Peyer's patch (tissue), 4 donors: ENCODE measurements around the gene LCE1D.

Experiments
- CTCF ChIP-seq, 6 experiments: fragments of 450-650 bp in 4 of 6; fragments of 200-600 bp in 2 of 6; sonication (generic) in 1 of 6; IDR thresholded peaks; one replicate each; pipeline ENCODE4 v1.5.1; 2017 to 2019; ENCODE audit warnings: antibody characterized with exemption in 6 of 6, mild to moderate bottlenecking in 3 of 6, moderate library complexity in 1 of 6
- POLR2A ChIP-seq, 2 donors: fragments of 450-650 bp; IDR thresholded peaks; one replicate each; pipeline ENCODE4 v1.5.1; 2017; ENCODE audit warnings: antibody characterized with exemption in 2 of 2, mild to moderate bottlenecking in 2 of 2, moderate library complexity in 2 of 2

- TF ChIP-seq CTCF (IDR thresholded peaks at IDR 0.05) (no peak), POLR2A (IDR thresholded peaks at IDR 0.05) (no peak)
Measured at GRCh38 chr1:152759453-152760173, 36.9 kb upstream of the LCE1D start.
